GM21390 (cell line): ENCODE data around the gene LIME1.
"Not testable (repeated sequence)": the region's sequence is repeated elsewhere in the genome, so short reads cannot be mapped to it uniquely, and the experiment has no call there.

Experiments
- ATAC-seq: cut with Tn5 transposase; IDR thresholded peaks from one replicate; pipeline ENCODE4 v1.9.1; 2021; ENCODE audit not compliant: unreplicated experiment

LIME1 gene

GRCh38 chr20:63707558-63708300, 28.7 kb upstream of the LIME1 start, which contains the start of the genes ARFRP1 and ZGPAT:
Gene ARFRP1, minus strand, starts transcription at chr20:63707976. Its CDS starts 885 bp downstream, at chr20:63707091.
Gene ZGPAT, plus strand, starts transcription at chr20:63708039. Its CDS starts 542 bp downstream, at chr20:63708581.
- ATAC-seq = peak; percentile 65

GRCh38 chr20:63708301-63709148, 27.9 kb upstream of the LIME1 start:
- no peak for ATAC-seq

DNA sequence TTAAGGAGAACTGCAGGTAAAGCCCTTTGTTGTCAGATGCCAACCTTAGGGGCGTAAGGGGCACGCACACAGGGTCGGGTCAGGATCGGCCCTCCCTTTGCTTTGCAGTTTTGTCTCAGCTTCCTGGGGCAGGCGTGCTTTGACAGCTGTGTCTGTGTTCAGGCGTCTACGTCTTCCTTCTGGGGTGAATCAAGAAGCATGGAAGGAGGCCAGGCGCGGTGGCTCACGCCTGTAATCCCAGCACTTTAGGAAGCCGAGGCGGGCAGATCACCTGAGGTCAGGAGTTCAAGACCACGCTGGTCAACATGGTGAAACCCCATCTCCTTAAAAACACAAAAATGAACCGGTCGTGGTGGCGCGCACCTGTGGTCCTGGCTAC, 27.3 kb upstream of the LIME1 start:
- no peak for ATAC-seq

DNA sequence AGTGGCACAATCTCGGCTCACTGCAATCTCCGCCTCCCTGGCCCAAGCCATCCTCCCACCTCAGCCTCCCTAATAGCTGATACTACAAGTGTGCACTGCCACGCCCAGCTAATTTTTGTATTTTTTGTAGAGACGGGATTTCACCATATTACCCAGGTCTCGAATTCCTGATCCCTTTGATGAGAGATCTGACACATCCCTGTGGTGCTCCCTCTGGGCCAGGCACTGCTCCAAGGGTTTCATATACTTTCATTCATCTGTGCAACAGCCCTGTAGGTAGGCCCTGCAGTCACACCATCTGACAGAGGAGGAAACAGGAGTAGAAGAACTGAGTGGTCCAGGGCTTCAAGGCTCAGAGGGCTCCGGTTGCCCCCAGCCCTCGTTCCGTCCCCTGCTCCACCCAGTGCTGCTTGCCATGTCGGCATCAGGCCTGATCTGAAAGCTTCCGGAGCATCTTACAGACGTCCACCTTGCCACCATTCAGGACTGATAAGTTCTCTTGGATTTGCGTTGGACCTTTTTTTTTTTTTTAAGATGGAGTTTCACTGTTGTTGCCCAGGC, 25.3 kb upstream of the LIME1 start:
- ATAC-seq = no peak

DNA sequence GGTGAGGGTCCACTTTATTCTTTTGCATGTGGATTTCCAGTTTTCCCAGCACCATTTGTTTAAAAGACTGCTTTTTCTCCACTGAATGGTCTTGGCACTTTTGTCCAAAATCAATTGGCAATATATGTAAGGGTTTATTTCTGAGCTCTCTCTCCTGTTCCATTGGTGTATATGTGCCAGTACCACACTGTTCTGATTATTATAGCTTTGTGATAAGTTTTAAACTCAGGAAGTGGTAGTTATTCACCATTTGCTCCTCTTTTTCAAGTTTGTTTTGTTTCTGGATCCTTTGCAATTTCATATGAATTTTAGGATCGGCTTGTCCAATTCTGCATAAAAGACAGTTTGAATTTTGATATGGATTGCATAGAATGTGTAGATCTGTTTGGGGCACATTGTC, 24.3 kb upstream of the LIME1 start:
- no peak for ATAC-seq

GRCh38 chr20:63714858-63715257, 21.6 kb upstream of the LIME1 start:
- ATAC-seq = no peak

DNA sequence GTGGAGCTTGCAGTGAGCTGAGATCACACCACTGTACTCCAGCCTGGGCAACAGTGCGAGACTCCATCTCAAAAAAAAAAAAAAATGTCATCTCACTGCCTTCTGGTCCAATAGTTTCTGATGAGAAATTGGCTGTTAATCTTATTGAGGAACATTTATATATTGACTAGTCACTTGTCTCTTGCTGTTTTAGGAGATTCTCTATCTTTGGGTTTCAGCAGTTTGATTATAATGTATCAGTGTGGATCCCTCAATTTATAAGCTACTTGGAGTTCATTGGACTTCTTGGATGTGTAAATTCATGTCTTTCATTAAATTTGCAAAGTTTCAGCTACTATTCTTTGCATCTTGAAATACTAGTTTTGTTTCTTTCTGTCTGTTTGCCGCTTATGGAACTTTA, 17.5 kb upstream of the LIME1 start:
- ATAC-seq = no peak

DNA sequence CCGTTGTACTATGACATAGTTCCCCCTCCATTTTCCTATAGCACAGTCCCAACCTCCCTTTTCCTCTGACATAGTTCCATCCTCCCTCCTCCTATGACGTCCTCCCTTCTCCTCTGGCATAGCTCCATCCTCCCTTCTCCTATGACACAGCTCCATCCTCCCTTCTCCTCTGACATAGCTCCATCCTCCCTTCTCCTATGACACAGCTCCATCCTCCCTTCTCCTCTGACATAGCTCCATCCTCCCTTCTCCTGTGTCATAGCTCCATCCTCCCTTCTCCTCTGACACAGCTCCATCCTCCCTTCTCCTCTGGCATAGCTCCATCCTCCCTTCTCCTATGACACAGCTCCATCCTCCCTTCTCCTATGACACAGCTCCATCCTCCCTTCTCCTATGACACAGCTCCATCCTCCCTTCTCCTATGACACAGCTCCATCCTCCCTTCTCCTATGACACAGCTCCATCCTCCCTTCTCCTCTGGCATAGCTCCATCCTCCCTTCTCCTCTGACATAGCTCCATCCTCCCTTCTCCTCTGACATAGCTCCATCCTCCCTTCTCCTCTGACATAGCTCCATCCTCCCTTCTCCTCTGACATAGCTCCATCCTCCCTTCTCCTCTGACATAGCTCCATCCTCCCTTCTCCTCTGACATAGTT, 13.4 kb upstream of the LIME1 start:
- ATAC-seq = not testable (repeated sequence)

DNA sequence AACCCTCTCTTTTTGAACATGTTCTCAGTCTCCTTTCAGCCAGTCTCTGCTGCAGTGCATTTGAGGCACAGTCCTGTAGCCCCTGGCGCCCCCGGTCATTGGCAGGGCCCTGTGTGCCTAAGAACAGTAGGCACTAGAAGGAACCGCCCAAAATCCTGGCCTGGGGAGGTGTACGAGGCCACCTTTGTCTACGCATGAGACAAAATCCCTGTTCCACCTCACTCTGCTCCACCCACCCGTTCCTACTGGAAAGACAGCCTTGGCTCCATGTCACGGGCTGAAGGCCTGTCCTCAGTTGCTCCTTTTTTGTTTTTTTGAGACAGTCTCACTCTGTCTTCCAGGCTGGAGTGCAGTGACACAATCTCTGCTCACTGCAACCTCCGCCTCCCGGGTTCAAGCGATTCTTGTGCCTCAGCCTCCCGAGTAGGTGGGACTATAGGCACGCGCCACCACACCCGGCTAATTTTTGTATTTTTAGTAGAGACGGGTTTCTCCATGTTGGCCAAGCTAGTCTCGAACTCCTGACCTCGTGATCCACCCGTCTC, 6.2 kb upstream of the LIME1 start:
- not testable (repeated sequence) for ATAC-seq

DNA sequence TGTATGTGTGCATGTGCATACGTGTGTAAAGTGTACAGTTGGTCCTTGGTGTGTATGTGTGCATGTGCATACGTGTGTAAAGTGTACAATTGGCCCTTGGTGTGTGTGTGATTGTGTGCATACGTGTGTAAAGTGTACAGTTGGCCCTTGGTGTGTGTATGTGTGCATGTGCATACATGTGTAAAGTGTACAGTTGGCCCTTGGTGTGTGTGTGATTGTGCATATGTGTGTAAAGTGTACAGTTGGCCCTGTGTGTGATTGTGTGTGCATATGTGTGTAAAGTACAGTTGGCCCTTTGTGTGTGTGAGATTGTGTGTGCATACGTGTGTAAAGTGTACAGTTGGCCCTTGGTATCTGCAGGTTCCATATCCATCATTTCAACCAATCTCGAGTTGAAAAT, 5.1 kb upstream of the LIME1 start:
- ATAC-seq = no peak

DNA sequence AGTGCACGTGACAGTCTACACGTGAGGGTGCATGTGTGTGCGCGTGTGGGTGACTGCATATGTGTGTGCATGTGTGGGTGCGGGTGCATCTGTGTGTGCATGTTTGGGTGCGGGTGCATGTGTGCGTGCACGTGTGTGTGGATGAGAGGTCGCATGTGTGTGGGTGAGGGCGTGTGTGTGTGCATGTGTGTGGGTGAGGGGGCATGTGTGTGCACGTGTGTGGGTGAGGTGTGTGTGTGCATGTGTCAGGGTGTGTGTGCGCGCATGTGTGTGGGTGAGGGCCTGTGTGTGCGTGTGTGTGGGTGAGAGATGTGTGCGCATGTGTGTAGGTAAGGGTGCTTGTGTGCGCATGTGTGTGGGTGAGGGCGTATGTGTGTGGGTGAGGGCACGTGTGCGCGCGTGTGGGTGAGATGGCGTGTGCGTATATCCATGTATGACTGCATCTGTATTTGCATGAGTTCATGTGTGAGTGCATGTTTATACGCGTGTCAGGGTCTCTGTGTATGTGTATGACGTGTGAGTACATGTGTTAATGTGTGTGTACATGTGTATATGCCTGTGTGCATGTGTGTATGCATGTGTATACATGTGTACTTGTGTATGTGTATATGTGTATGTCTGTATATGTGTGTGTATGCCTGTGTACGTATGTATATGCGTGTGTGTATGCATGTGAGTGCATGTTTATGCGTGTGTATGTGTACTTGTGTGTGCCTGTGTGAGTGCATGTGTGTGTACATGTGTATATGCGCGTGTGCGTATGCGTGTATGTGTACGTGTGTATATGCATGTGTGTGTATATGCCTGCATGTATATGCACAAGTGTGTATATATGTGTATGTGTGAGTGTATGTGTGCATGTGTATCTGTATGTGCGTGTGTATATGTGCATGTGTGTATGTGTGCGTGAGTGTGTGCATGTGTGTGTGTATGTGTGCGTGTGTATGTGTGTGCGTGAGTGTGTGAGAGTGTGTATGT, 4.1 kb upstream of the LIME1 start:
- no peak for ATAC-seq

DNA sequence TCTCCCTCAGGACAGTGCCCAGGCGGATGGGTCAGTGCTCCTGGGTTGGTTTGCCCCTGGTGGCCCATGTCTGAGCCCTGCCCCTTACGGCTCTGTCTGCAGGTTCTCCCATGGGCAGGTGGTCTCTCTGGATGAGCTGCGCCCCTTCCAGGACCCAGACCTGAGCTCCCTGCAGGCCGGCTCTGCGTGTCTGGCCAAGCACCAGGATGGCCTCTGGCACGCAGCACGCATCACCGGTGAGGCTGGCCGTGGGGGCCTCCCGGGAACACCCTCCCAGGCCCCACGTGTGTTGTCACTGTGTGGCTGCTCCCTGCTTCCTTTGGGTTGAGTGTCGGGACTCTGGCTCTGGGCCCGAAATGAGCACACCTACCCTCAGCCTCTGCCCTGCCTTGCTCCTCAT, 3.3 kb upstream of the LIME1 start:
- ATAC-seq = no peak

GRCh38 chr20:63733579-63734081, 2.8 kb upstream of the LIME1 start:
- no peak for ATAC-seq

GRCh38 chr20:63734111-63734945, 2.1 kb upstream of the LIME1 start:
- no peak for ATAC-seq

DNA sequence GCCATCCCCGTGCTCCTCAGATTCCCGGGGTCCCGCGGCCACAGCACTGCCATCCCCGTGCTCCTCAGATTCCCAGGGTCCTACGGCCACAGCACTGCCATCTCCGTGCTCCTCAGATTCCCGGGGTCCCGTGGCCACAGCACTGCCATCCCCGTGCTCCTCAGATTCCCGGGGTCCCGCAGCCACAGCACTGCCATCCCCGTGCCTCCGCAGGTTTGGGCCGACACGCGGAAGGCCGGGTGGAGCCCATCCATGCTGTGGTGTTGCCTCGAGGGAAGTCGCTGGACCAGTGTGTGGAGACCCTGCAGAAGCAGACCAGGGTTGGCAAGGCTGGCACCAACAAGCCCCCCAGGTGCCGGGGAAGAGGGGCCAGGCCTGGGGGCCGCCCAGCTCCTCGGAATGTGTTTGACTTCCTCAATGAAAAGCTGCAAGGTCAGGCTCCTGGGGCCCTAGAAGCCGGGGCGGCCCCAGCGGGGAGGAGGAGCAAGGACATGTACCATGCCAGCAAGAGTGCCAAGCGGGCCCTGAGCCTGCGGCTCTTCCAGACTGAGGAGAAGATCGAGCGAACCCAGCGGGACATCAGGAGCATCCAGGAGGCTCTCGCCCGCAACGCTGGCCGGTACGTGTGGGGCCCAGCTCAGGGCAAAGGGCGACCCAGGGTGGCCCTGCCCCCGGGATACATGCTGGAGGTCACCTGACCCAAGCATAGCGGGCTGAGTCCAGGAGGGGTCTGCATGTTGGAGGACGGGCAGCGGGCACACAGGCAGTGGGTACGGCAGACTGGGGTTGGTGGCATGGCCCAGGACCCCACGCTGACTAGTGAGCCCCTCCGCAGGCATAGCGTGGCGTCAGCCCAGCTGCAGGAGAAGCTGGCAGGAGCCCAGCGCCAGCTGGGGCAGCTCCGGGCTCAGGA, 1.3 kb upstream of the LIME1 start:
- ATAC-seq = no peak

GRCh38 chr20:63736893-63737694, 630 bp downstream of the LIME1 start:
- ATAC-seq = no peak

GRCh38 chr20:63737695-63737944, 1.2 kb downstream of the LIME1 start:
- ATAC-seq = no peak
